Karpas-422 (cell line): Measurements from ENCODE around the gene LRRC61. TPM values are rescaled to one million over a fixed set of nuclear protein-coding genes. Genes with fewer than 3 reads are reported as not detected.
A peak's percentile ranks its signal among the peaks of the same experiment; 100 is the strongest.

Experiments used
- DNase-seq: peaks from one replicate; pipeline ENCODE4 v3.0.0-alpha.2; 2015
- H2AFZ ChIP-seq: fragments of 200-600 bp; sonication (generic); 2 replicates; pipeline ENCODE4 v1.6.1; 2014; ENCODE audit warnings: antibody characterized with exemption, low read length, mixed read lengths
- H3K27ac ChIP-seq: fragments of 200-600 bp; sonication (generic); 2 replicates; pipeline ENCODE4 v1.5.1; 2014; ENCODE audit warnings: mild to moderate bottlenecking, low read length, moderate library complexity
- H3K27me3 ChIP-seq: fragments of 200-600 bp; sonication (generic); 2 replicates; pipeline ENCODE4 v1.6.1; 2014; ENCODE audit warnings: low read length, mixed read lengths
- H3K36me3 ChIP-seq: fragments of 200-600 bp; sonication (generic); 2 replicates; pipeline ENCODE4 v1.6.1; 2014; ENCODE audit warnings: low read length, mixed read lengths; ENCODE audit not compliant: insufficient read depth
- H3K4me1 ChIP-seq: fragments of 200-600 bp; sonication (generic); 2 replicates; pipeline ENCODE4 v1.6.1; 2014; ENCODE audit warnings: mild to moderate bottlenecking, low read length, mixed read lengths
- H3K4me2 ChIP-seq: fragments of 200-600 bp; sonication (generic); 2 replicates; pipeline ENCODE4 v1.6.1; 2014; ENCODE audit warnings: low read length, low read depth, mild to moderate bottlenecking; ENCODE audit not compliant: poor library complexity, severe bottlenecking
- H3K4me3 ChIP-seq: fragments of 200-600 bp; sonication (generic); 2 replicates; pipeline ENCODE4 v1.5.1; 2014; ENCODE audit warnings: mild to moderate bottlenecking, antibody characterized with exemption, low read length, mixed read lengths
- H3K79me2 ChIP-seq: fragments of 200-600 bp; sonication (generic); 2 replicates; pipeline ENCODE4 v1.6.1; 2014; ENCODE audit warnings: mild to moderate bottlenecking, low read length, mixed read lengths
- H3K9ac ChIP-seq: fragments of 200-600 bp; sonication (generic); 2 replicates; pipeline ENCODE4 v1.6.0; 2014; ENCODE audit warnings: low read length
- H3K9me2 ChIP-seq: fragments of 200-600 bp; sonication (generic), shearing (Covaris generic); replicated peaks from 2 replicates; pipeline ENCODE4 v1.6.0; 2014; ENCODE audit warnings: mild to moderate bottlenecking, low read length, moderate library complexity; ENCODE audit not compliant: insufficient read depth
- H3K9me3 ChIP-seq: fragments of 300-700, 200-600 bp; sonication (generic); 2 replicates; pipeline ENCODE4 v1.6.1; 2014; ENCODE audit warnings: low read length, mixed read lengths
- H4K20me1 ChIP-seq: fragments of 200-600 bp; sonication (generic); 2 replicates; pipeline ENCODE4 v1.6.1; 2014; ENCODE audit warnings: mild to moderate bottlenecking, antibody characterized with exemption, low read length, low read depth; ENCODE audit not compliant: insufficient read depth
- total RNA-seq: library from RNA; depleted of rRNA; stranded (reverse); fragments of >200 nt; shearing (Covaris generic); gene quantifications from 2 replicates; pipeline ENCODE4 v1.2.3, GENCODE V29; 2014; ENCODE audit warnings: low replicate concordance

LRRC61 gene
- total RNA-seq, 1 experiment from 2014 or later, result 4.1 TPM

GRCh38 chr7:150380463-150380862, 57.3 kb downstream of the LRRC61 start:
- Histone ChIP-seq H3K9me3 (no peaks in the 10 kb centered on the region), H4K20me1 (0 out of 2 replicates have a peak, but pooled peaks cover 6% of the 10 kb centered on the region), H3K36me3 (no peaks in the 10 kb centered on the region), H3K9ac (peak overlapping the region; percentile 78), H3K4me2 (peak overlapping the region; percentile 81), H3K4me3 (peak overlapping the region; percentile 81), H3K79me2 (no peaks in the 10 kb centered on the region), H3K4me1 (peaks cover 42% of the 10 kb centered on the region), H3K9me2 (no peaks in the 10 kb centered on the region), H3K27ac (no peak overlapping the region), H2AFZ (no peak overlapping the region), H3K27me3 (no peaks in the 10 kb centered on the region)
- no peak for DNase-seq

GRCh38 chr7:150381096-150381495, 57.9 kb downstream of the LRRC61 start:
- H3K27me3 ChIP-seq, result no peaks in the 10 kb centered on the region
- H3K4me2 ChIP-seq, result no peak overlapping the region
- no peaks in the 10 kb centered on the region for H3K9me3 ChIP-seq
- 0 out of 2 replicates have a peak overlapping the region, but pooled peaks have one; percentile 78 for H3K9ac ChIP-seq
- no peak overlapping the region for H3K4me3 ChIP-seq
- H2AFZ ChIP-seq, result no peak overlapping the region
- no peaks in the 10 kb centered on the region for H3K36me3 ChIP-seq
- H3K9me2 ChIP-seq, result no peaks in the 10 kb centered on the region
- H4K20me1 ChIP-seq, result 0 out of 2 replicates have a peak, but pooled peaks cover 6% of the 10 kb centered on the region
- H3K27ac ChIP-seq, result no peak overlapping the region
- no peaks in the 10 kb centered on the region for H3K79me2 ChIP-seq
- H3K4me1 ChIP-seq, result peaks cover 42% of the 10 kb centered on the region
- DNase-seq, result no peak

DNA sequence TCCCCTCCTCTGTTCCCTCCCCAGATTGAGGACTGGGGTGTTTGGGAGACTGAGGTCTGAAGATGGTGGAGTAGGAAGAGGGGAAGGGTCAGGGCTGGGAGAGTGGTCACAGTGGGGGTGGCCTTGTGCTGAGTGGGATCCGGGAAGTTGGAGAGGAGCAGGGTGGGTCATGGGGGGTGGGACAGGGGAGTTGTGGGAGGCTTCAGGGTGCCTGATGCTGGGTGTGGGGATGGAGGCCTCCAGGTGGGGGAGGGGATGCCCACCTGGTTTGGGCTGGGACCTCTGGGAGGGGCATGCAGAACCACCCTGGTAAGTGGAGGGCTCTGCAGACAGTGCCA, 58.6 kb downstream of the LRRC61 start:
- H2AFZ ChIP-seq, result no peak overlapping the region
- H3K4me2 ChIP-seq, result no peak overlapping the region
- DNase-seq, result no peak

DNA sequence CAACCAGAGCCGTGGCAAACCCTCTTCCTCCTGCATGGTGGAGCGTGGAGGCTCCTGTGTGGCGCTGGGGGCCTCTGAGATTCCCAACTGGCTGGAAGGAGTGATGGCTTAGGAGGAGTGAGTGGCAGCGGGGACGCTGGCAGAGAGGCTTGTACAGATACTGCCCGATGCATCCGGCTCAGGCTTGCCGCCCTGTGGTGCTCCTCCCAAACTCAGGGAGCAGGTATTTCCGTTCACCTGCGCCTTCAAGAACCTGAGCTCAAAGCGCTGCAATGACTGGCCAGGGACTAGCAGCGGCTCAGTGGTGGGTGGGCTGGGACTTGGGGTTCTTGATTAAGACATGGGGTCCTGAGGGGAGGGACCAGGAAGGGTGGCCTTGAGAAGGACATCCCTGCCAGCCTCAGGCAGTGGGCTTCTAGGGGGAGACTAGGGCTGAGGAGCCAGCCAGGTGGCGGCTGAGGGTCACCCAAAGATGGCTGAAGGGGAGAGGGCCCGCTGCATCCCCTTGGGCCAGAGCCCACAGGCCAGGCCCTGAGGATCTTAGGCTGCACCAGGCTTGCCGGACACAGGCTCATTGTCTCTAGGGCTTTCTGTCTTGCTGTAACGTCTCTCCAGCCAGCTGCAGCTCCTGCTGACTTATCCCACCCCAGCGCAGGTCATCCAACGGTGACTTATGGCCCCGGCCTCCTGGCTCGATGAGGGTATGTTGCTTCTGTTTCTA, 59.1 kb downstream of the LRRC61 start:
- H3K36me3 ChIP-seq, result no peaks in the 10 kb centered on the region
- no peak overlapping the region for H2AFZ ChIP-seq
- DNase-seq, result no peak
- no peaks in the 10 kb centered on the region for H3K9me3 ChIP-seq
- H3K27ac ChIP-seq, result no peak overlapping the region
- H3K4me1 ChIP-seq, result peaks cover 42% of the 10 kb centered on the region
- H4K20me1 ChIP-seq, result 0 out of 2 replicates have a peak, but pooled peaks cover 6% of the 10 kb centered on the region
- peak overlapping the region; percentile 30; the same call in 1 of the 2 replicates for H3K9ac ChIP-seq
- H3K4me2 ChIP-seq, result peak overlapping the region; percentile 23
- no peaks in the 10 kb centered on the region for H3K9me2 ChIP-seq
- no peaks in the 10 kb centered on the region for H3K27me3 ChIP-seq
- H3K79me2 ChIP-seq, result no peaks in the 10 kb centered on the region
- no peak overlapping the region for H3K4me3 ChIP-seq

More for the DNA sequence above, 58.6 kb downstream of the LRRC61 start:
- H3K9me2 ChIP-seq, result no peaks in the 10 kb centered on the region
- no peaks in the 10 kb centered on the region for H3K36me3 ChIP-seq
- H3K27me3 ChIP-seq, result no peaks in the 10 kb centered on the region
- no peak overlapping the region for H3K9ac ChIP-seq
- H3K4me1 ChIP-seq, result peaks cover 42% of the 10 kb centered on the region
- no peak overlapping the region for H3K27ac ChIP-seq
- H3K9me3 ChIP-seq, result no peaks in the 10 kb centered on the region
- no peak overlapping the region for H3K4me3 ChIP-seq
- no peaks in the 10 kb centered on the region for H3K79me2 ChIP-seq
- 0 out of 2 replicates have a peak, but pooled peaks cover 6% of the 10 kb centered on the region for H4K20me1 ChIP-seq

DNA sequence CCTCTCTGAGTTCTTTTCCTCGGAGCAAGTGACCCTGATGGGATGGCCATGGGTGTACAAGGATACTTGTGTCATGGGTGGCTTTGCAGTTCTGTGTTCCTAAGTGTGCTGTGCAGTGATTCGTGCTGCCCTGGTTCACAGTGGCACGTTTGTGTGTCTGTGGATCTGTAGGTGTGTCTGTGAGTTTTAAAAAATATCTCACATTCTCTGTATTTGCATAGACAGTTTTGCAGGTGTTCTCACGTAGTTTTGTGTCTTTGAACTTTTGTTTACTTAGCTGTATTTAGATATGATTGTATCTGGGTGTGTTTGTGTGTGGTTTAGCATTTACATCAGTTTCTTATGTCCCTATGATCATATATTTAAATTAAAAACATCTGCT, 59.7 kb downstream of the LRRC61 start:
- Histone ChIP-seq H3K36me3 (no peaks in the 10 kb centered on the region), H3K4me3 (no peak overlapping the region), H3K4me2 (peak overlapping the region; percentile 23), H2AFZ (no peak overlapping the region), H3K4me1 (peaks cover 36% of the 10 kb centered on the region), H4K20me1 (0 out of 2 replicates have a peak, but pooled peaks cover 6% of the 10 kb centered on the region), H3K9me3 (no peaks in the 10 kb centered on the region), H3K9me2 (no peaks in the 10 kb centered on the region), H3K27me3 (no peaks in the 10 kb centered on the region), H3K9ac (peak overlapping the region; percentile 30; the same call in 1 of the 2 replicates), H3K27ac (no peak overlapping the region), H3K79me2 (no peaks in the 10 kb centered on the region)
- DNase-seq, result no peak

GRCh38 chr7:150383710-150384397, 60.7 kb downstream of the LRRC61 start:
- no peak for DNase-seq

DNA sequence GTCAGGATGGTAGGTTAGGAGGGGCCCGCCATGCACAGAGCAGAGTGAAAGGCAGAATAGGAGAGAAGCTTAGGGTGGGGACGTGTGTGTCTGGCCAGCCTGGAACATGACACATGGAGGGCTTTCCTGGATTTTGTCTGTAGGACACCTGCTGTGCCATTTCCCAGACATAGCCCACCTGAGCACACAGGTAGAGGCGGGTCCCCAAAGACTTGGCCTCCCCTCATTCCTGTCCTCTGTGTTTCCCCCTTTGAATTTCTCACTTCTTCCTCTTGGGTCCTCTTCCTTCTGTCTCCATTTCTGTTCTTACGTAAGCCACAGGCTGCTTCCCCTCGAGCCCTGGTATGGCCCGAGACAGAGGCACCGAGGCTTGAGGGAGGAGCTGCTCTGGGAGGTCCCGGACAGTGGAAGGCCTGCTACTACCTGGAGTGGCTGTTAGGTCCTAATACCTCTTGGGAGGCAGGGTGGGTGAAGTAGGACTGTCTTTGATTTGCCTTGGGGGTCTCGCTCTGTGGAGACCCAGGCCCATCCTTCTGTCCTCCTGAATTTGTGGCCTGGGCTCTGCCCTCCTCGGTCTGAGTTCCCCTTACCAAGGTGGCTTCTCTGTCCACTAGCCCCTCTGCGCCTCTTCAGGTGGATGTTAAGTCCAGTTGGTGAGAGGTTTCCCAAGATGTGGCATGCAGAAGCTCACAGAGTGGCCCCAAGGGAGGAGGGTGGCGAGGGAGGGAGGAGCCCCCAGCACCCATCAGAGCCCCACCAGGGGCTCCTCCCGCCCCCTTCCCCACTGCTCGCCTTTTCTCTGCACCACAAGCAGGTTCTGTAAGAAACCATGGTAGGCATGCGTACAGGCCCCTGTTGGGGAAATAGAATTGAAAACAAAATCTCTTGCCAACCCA, 61.5 kb downstream of the LRRC61 start:
- Histone ChIP-seq H3K27ac (no peak overlapping the region), H3K79me2 (no peaks in the 10 kb centered on the region), H3K9me3 (no peaks in the 10 kb centered on the region), H3K4me3 (no peak overlapping the region), H3K36me3 (no peaks in the 10 kb centered on the region), H3K27me3 (no peaks in the 10 kb centered on the region), H3K4me1 (peaks cover 27% of the 10 kb centered on the region), H2AFZ (no peak overlapping the region), H3K9ac (no peak overlapping the region), H4K20me1 (0 out of 2 replicates have a peak, but pooled peaks cover 6% of the 10 kb centered on the region), H3K4me2 (no peak overlapping the region), H3K9me2 (no peaks in the 10 kb centered on the region)
- DNase-seq, result no peak

More at GRCh38 chr7:150383710-150384397, 60.7 kb downstream of the LRRC61 start:
- Histone ChIP-seq H3K4me1 (peaks cover 27% of the 10 kb centered on the region), H4K20me1 (0 out of 2 replicates have a peak, but pooled peaks cover 6% of the 10 kb centered on the region), H3K4me2 (no peak overlapping the region), H3K9me3 (no peaks in the 10 kb centered on the region), H2AFZ (no peak overlapping the region), H3K9me2 (no peaks in the 10 kb centered on the region), H3K9ac (no peak overlapping the region), H3K4me3 (no peak overlapping the region), H3K36me3 (no peaks in the 10 kb centered on the region), H3K79me2 (no peaks in the 10 kb centered on the region), H3K27ac (no peak overlapping the region), H3K27me3 (no peaks in the 10 kb centered on the region)
